DMS 273 (cell line): ENCODE results near the gene CASQ1.

Source experiments
- DNase-seq: peaks from one replicate; lab custom pipeline; 2025; ENCODE audit not compliant: unreplicated experiment; lab: John Stamatoyannopoulos, UW

Gene CASQ1

GRCh38 chr1:160204526-160205241, 14.3 kb downstream of the CASQ1 start:
- peak; percentile 45 for DNase-seq

DNA sequence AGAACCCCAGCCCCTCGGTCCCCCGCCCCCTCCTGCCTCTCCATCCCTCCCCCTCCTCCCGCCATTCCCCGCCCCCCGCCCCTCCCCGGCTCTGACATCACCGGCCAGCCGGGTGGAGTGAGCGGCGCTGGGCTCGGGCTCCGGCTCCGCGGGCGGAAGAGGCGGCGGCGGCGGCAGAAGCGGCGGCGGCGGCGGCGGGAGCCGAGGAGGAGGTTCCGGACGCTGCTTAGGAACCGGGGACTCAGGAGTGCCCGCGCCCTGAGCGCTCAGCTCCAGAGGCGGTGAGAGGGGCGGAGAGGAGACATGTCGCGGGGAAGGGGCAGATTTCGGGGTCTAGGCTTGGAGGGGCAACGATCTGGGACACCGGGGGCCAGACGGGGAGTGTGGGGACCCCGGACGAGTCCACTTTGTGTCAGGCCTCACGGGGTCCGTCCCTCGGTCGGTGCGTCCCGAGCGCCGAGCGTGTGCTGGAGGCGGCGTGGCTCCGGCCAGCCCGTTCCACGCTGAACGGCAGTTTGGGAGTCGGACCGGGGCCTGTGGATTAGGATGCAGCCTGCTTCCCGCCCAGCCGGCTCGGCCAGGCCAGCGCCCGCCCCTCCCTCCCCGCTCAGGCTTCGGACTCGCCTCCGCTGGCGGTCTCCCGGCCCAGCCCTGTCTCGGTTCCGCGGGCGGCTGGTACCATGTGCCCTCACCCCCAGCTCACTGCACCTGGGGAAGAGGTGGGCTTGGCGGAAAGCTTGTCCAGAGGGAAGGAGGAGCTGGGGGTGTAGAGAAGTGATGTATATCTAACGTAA, 15.1 kb downstream of the CASQ1 start, which contains the start of gene PEA15:
Gene PEA15, plus strand, starts transcription at position 143 of the 794 bp plus-strand sequence. CDS start 6,161 bp downstream, outside the sequence.
- peak; percentile 85 for DNase-seq

- peak; percentile 59 for DNase-seq
Measured at GRCh38 chr1:160206036-160206389, 15.6 kb downstream of the CASQ1 start.

GRCh38 chr1:160206421-160207117, 16.2 kb downstream of the CASQ1 start:
- no peak for DNase-seq

DNA sequence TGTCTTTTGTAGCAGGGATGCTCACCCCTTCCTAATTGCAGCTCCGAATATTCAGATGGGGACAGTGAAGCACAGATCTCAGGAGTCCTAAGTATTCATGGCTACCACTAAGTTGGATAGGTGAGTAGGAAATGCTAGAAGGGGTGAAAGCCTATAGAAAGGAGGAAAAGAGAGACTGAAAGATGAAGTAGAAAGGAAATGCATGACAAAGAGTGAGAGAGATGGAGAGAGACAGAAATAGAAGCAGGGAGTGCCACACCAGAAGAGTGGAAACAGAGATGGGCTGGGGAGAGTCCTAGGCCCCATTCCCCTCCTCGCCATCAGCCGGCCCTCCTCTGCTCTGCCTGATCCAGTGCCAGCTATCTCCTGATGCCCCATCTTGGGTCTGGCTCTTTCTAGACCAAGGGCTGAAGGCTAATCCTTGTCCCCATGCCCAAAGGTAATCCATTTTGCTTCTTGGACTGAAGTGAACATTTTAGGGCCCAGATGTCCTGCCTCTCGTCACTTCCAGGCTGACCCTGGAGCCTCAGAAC, 16.8 kb downstream of the CASQ1 start:
- no peak for DNase-seq

- DNase-seq = no peak
Measured at GRCh38 chr1:160207771-160208556, 17.6 kb downstream of the CASQ1 start.

GRCh38 chr1:160208557-160209320, 18.4 kb downstream of the CASQ1 start:
- no peak for DNase-seq

GRCh38 chr1:160209321-160210046, 19.1 kb downstream of the CASQ1 start:
- no peak for DNase-seq

- no peak for DNase-seq
Measured at GRCh38 chr1:160210561-160210960, 20.2 kb downstream of the CASQ1 start.

- DNase-seq = peak; percentile 35
Measured at GRCh38 chr1:160211046-160211790, 20.8 kb downstream of the CASQ1 start.

- DNase-seq = no peak
Measured at GRCh38 chr1:160214481-160215140, 24.2 kb downstream of the CASQ1 start.

GRCh38 chr1:160216301-160216700, 25.9 kb downstream of the CASQ1 start:
- no peak for DNase-seq

DNA sequence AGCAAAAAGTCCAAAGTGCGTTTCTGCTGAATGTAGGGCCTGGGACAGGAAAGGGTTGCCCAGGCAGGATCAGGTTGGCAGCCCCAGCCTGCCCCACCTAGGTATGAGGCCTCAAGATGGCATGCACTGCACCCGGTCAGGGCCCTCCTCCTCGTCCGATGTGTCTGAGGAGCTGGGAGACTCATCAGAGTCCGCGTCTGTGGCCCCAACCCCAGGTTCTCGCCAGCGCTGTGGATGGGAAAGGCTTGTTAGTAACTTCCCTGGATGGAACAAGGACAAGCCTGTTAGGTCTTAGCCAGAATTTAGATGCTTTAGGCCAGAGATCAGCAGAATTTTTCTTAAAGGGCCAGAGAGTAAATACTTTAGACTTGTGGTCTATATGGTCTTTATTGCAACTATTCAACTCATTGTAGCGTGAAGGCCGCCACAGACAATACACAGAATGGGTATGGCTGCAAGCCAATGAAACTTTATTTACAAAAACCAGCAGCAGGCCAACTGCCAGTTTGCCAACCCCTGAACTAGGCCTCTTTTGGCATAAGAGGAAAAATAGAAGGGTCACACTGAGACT, 27.2 kb downstream of the CASQ1 start:
- DNase-seq = no peak

DNA sequence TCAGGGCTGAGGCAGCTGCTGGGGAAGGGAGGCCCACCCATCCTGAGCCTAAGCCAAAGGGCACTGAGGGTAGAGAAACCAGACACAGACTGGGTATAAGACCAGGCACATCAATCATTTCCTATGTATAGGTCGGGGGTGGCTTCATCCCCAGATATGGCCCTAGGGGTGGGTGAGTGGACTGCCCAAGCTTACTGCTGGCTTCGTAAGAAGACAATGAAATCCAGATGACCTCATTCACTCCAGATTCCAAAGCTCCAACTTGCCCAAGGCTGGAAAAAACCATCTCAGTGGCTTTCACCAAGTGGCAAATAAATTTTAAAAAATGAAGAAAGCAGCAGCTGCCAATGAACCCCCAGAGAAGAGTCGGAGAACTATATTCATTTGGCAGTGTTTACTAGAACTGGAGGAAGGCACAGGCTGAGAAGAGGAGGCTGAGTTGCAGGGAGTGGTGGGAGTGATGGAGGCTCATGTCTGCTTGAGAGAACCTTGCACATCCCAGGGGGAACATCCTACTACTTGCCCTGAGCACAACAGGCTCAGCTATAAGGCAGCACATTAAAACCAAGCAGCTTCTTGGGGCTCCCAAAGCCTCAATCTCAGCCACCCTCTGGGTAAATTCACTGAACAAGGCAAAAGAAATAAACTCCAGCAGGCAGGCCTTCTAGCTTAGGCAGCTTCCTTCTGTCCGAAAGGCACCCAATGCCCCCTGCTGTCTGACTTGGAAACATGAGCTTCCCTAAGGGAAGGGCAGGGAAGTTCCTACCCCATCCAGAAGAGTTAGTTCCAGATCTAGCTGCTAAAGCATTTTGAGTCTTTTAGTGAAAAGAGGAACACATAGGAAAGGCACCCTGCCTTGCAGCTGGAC, 28.9 kb downstream of the CASQ1 start:
- DNase-seq = peak; percentile 64

- DNase-seq = no peak
Measured at GRCh38 chr1:160220301-160220700, 29.9 kb downstream of the CASQ1 start.

- no peak for DNase-seq
Measured at GRCh38 chr1:160221089-160221488, 30.7 kb downstream of the CASQ1 start.

DNA sequence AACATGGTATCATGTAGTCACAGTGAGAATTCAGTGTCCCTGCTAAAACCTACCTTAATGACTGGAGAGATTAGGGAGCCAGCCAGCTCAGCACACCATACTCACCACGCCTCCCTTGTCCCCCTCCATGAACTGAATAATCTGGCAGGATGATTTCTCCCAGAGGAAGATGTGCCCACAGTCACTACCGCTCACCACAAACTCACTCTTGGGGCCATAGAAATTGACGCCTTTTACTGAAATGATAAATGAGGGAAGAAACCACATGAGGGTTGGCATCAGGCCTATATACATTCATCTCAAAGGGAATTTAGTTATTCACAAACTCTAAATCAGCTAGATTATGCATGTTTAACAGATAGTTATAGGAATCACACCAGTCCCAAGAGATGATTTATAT, 32.2 kb downstream of the CASQ1 start:
- no peak for DNase-seq
